Adrenal gland (tissue), 12 donors: Measurements from ENCODE around the gene EBF3. TPM values are rescaled to one million over a fixed set of nuclear protein-coding genes. Genes with fewer than 3 reads are reported as not detected.

Source experiments
- DNase-seq, 7 donors: peaks; one replicate each; pipeline ENCODE4 v3.0.0-alpha.2; 2019 to 2020
- H3K27ac ChIP-seq, 5 donors: fragments of 200-600 bp; sonication (generic) in 4 of 5; 1 replicate in 3 of 5; 2 replicates in 2 of 5; pipeline versions ENCODE4 v1.5.1 to v1.8.0; 2016 to 2020; ENCODE audit warnings: mild to moderate bottlenecking in 1 of 5
- H3K27me3 ChIP-seq: fragments of 200-600 bp; 2 replicates; pipeline ENCODE4 v1.8.0; 2021
- H3K36me3 ChIP-seq, 2 donors: fragments of 200-600 bp; replicated peaks in 1 of 2; 1 replicate in 1 of 2; 2 replicates in 1 of 2; pipeline versions ENCODE4 v1.5.1 to v1.8.0; 2018 to 2022
- H3K4me1 ChIP-seq, 2 donors: fragments of 200-600 bp; replicated peaks in 1 of 2; 1 replicate in 1 of 2; 2 replicates in 1 of 2; pipeline versions ENCODE4 v1.5.1 to v1.8.0; 2018 to 2021
- H3K4me3 ChIP-seq, 4 donors: fragments of 200-600 bp; sonication (generic) in 3 of 4; one replicate each; pipeline ENCODE4 v1.5.1; 2016 to 2018
- H3K9me3 ChIP-seq, 3 donors: fragments of 200-600 bp; sonication (generic) in 1 of 3; replicated peaks in 1 of 3; 1 replicate in 2 of 3; 2 replicates in 1 of 3; pipeline versions ENCODE4 v1.5.1 to v1.8.0; 2016 to 2021
- POLR2A ChIP-seq, 2 donors: fragments of 450-650 bp; IDR thresholded peaks; one replicate each; pipeline ENCODE4 v1.6.1; 2017; ENCODE audit warnings: antibody characterized with exemption in 2 of 2, mild to moderate bottlenecking in 2 of 2, moderate library complexity in 1 of 2
- WGBS, 4 donors: extraction: QIAGEN DNeasy Blood & Tissue Kit in 2 of 4; methylation state at CpG; one replicate each; pipeline versions ENCODE4 v1.1.5 to v1.1.7; 2013 to 2017; 5-methylcytosine and 5-hydroxymethylcytosine counted together
- intact Hi-C, 2 donors: fragments of 100-400 bp; cut with DNase I; formaldehyde crosslinking; loops; one replicate each; pipeline versions ENCODE4 v1.14.1 to v1.15.0; 2022 to 2023
- microRNA-seq, 3 donors: library from miRNA; unstranded; fragments of <30 nt; microRNA quantifications; one replicate each; pipeline ENCODE4, GENCODE V29; 2017 to 2020
- polyA plus RNA-seq, 3 donors: library from polyadenylated mRNA; stranded (reverse); fragments of 200-250 nt in 2 of 3; fragments of 350-450 nt in 1 of 3; fragmentation: Illumina TruSeq in 1 of 3; extraction: RNeasy Lipid Tissue Mini Kit (QIAGEN cat#74804) in 1 of 3; gene quantifications; one replicate each; pipeline ENCODE4 v1.2.3, GENCODE V29; 2013 to 2014
- small RNA-seq, 2 donors: library from RNA; depleted of rRNA; stranded (forward); fragments of <200 nt; gene quantifications; one replicate each; pipeline ENCODE3, GENCODE V24; 2016
- total RNA-seq, 9 donors: library from RNA; depleted of rRNA in 4 of 9; stranded (reverse); fragments of >200 nt in 4 of 9; fragments of 120-200 nt in 1 of 9; fragmentation: NEBNext Ultra II Directional in 1 of 9; extraction: Animal tissue kit (Norgen Biotek cat#: 25700) in 1 of 9; gene quantifications; one replicate each; pipeline versions ENCODE4 v1.1.0 to v1.2.4, GENCODE V29; 2013 to 2023
- TF ChIP-seq, protein P1 (sequence below), 6 experiments: fragments of 450-650 bp in 4 of 6; fragments of 200-600 bp in 2 of 6; sonication (generic) in 1 of 6; IDR thresholded peaks; 1 replicate in 5 of 6; 2 replicates in 1 of 6; pipeline versions ENCODE4 v1.5.1 to v1.8.0; 2016 to 2021; ENCODE audit warnings: antibody characterized with exemption in 6 of 6, mild to moderate bottlenecking in 2 of 6, moderate library complexity in 1 of 6
- donor health status: healthy with polysubstance abuse.
- donor health status: Bipolar disorder and iron deficiency.
- donor health status: DM: yes; HTN: yes; CAD: no.
- donor health status: DM: no; HTN: no; CAD: no.
- donor health status: DM: no; HTN: no; CAD: no.
- donor health status: DM: yes; HTN: yes; CAD: no.

EBF3 gene
- total and polyA plus RNA-seq, 12 donors = 0.12 to 2.2 (median 0.53) TPM; not detected in 1

DNA sequence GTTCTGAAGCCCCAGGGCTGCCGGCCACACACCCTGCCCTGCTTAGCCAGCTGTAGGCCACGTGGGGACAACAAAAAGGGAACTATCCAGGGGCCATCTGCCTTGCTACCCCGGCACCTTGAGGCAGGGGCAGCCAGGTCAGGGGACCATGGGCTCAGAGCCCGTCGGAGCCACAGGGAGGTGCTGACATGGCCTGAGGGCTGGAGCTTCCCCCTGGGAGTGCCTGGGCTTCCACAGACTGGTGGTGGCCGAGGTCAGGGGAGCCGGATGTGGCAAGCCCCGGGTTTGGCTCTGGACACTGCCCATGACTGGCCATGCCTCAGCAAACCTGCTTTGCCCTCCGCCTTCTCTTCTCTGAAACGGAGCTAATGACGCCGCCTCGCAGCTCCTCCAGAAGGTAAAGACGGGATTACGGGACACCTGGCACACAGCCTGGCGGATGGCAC, 178.5 kb downstream of the EBF3 start:
- no peaks in the 10 kb centered on the region for H3K36me3 ChIP-seq
- TF ChIP-seq, protein P1, sequence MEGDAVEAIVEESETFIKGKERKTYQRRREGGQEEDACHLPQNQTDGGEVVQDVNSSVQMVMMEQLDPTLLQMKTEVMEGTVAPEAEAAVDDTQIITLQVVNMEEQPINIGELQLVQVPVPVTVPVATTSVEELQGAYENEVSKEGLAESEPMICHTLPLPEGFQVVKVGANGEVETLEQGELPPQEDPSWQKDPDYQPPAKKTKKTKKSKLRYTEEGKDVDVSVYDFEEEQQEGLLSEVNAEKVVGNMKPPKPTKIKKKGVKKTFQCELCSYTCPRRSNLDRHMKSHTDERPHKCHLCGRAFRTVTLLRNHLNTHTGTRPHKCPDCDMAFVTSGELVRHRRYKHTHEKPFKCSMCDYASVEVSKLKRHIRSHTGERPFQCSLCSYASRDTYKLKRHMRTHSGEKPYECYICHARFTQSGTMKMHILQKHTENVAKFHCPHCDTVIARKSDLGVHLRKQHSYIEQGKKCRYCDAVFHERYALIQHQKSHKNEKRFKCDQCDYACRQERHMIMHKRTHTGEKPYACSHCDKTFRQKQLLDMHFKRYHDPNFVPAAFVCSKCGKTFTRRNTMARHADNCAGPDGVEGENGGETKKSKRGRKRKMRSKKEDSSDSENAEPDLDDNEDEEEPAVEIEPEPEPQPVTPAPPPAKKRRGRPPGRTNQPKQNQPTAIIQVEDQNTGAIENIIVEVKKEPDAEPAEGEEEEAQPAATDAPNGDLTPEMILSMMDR (IDR thresholded peaks at IDR 0.05) = no peak
- TF ChIP-seq POLR2A (IDR thresholded peaks at IDR 0.05) = no peak
- H3K9me3 ChIP-seq = no peaks in the 10 kb centered on the region
- H3K4me3 ChIP-seq = no peak overlapping the region
- H3K4me1 ChIP-seq = no peaks in the 10 kb centered on the region
- H3K27me3 ChIP-seq = no peaks in the 10 kb centered on the region
- no peak for DNase-seq
- intact Hi-C loops = no loop called here
- 75 to 85% (median 83%) methylated on average over 8 to 16 of the region's 16 CpGs for WGBS, 4 donors
- no peak overlapping the region for H3K27ac ChIP-seq

Small RNA genes within 50 kb of the gene (microRNA-seq; reads per million reads assigned to microRNA genes)
- 0 reads per million in 3 donors for gene MIR4297

Small RNA genes within 50 kb of the gene (small RNA-seq; reads per million reads assigned to genes)
- gene AL354950.2 (0 reads per million in 2 donors), gene MIR4297 (0 reads per million in 2 donors)

Other genes starting within 250 kb of the EBF3 start
- 1 to 10 TPM in 8 of 9 donors, under 1 TPM in 1; 0.85 to 5.7 (median 4.4) TPM for gene C10orf143, start 146.6 kb upstream of the EBF3 start, total RNA-seq
- gene C10orf143, start 146.6 kb upstream of the EBF3 start, polyA plus RNA-seq = 10 to 100 TPM in 2 of 3 donors, 1 to 10 TPM in 1; 6.0 to 19.3 (median 13.6) TPM
- gene GLRX3, start 172.1 kb upstream of the EBF3 start, total RNA-seq = 100 to 1,000 TPM in 2 of 9 donors, 10 to 100 TPM in 7; 46.5 to 129 (median 73.6) TPM
- gene GLRX3, start 172.1 kb upstream of the EBF3 start, polyA plus RNA-seq = 100 to 1,000 TPM in 1 of 3 donors, 10 to 100 TPM in 2; 34.2 to 139 (median 51.6) TPM